ENCODE results near the gene ASXL2. TPM values are rescaled to one million over a fixed set of nuclear protein-coding genes. Genes with fewer than 3 reads are reported as not detected.

The ASXL2 gene
- total RNA-seq, 1 experiment from 2014 or later, result 34.5 TPM

GRCh38 chr2:25697559-25698341 lies 180.5 kb downstream of the ASXL2 start:
- BruUV-seq (replicated peaks), result no TSS peak
- POLR2A ChIA-PET (ENCODE audit: unreplicated experiment), result interaction anchor here (0.6 kb wide), 1 partner anchor 164 kb away, joined by 3 read pairs; no protein-coding TSS in a partner anchor

GRCh38 chr2:25692737-25693445 lies 185.4 kb downstream of the ASXL2 start:
- H3K36me3 ChIP-seq (ENCODE audit: low read depth), result no peaks in the 10 kb centered on the region
- no peak for DNase-seq
- H3F3A ChIP-seq (ENCODE audit: insufficient read depth, low read depth), result peaks cover 11% of the 10 kb centered on the region; the same call in 1 of the 2 replicates
- CTCF ChIA-PET, result no interaction called here
- H3K9me2 ChIP-seq (ENCODE audit: insufficient read depth), result no peaks in the 10 kb centered on the region
- no peaks in the 10 kb centered on the region for H4K20me1 ChIP-seq (ENCODE audit: insufficient read depth)
- BruUV-seq (replicated peaks), result no TSS peak
- H3K4me2 ChIP-seq, result no peak overlapping the region
- intact Hi-C loops (cut with micrococcal nuclease; ENCODE audit: unreplicated experiment), result loop anchor here (2.0 kb wide), 1 partner anchor 18 kb away; no protein-coding TSS in a partner anchor
- no peak overlapping the region for H2AFZ ChIP-seq
- H3K27ac ChIP-seq, result no peak overlapping the region
- TF ChIP-seq CTCF (conservative IDR thresholded peaks at IDR 0.05), result no peak
- TF ChIP-seq EZH2 (IDR thresholded peaks at IDR 0.05; ENCODE audit: low read depth), result no peak
- no peak overlapping the region for H3K4me3 ChIP-seq
- peaks cover 17% of the 10 kb centered on the region for H3K4me1 ChIP-seq (replicated peaks; ENCODE audit: insufficient read depth)
- H3K27me3 ChIP-seq (ENCODE audit: insufficient read depth, low read depth), result no peaks in the 10 kb centered on the region
- no peaks in the 10 kb centered on the region for H3K79me2 ChIP-seq (ENCODE audit: low read depth)
- H3K9me3 ChIP-seq (ENCODE audit: insufficient read depth, low read depth), result no peaks in the 10 kb centered on the region
- POLR2A ChIA-PET (ENCODE audit: unreplicated experiment), result no interaction called here

More at GRCh38 chr2:25697559-25698341, 180.5 kb downstream of the ASXL2 start:
- no peaks in the 10 kb centered on the region for H3K9me3 ChIP-seq (ENCODE audit: insufficient read depth, low read depth)
- H3K36me3 ChIP-seq (ENCODE audit: low read depth), result no peaks in the 10 kb centered on the region
- H3K27me3 ChIP-seq (ENCODE audit: insufficient read depth, low read depth), result no peaks in the 10 kb centered on the region
- CTCF ChIA-PET, result interaction anchor here (0.6 to 3.1 kb wide), 2 partner anchors 90 kb away, joined by 3 to 41 read pairs; no protein-coding TSS in a partner anchor
- H3K27ac ChIP-seq, result no peak overlapping the region
- peaks cover 30% of the 10 kb centered on the region; the same call in 1 of the 2 replicates for H3F3A ChIP-seq (ENCODE audit: insufficient read depth, low read depth)
- peak overlapping the region; percentile 37 for H3K4me2 ChIP-seq
- no peak overlapping the region for H3K4me3 ChIP-seq
- H3K9me2 ChIP-seq (ENCODE audit: insufficient read depth), result no peaks in the 10 kb centered on the region
- intact Hi-C loops (cut with micrococcal nuclease; ENCODE audit: unreplicated experiment), result no loop called here
- peaks cover 35% of the 10 kb centered on the region for H3K4me1 ChIP-seq (replicated peaks; ENCODE audit: insufficient read depth)
- DNase-seq, result no peak
- no peaks in the 10 kb centered on the region for H4K20me1 ChIP-seq (ENCODE audit: insufficient read depth)
- no peak for TF ChIP-seq EZH2 (IDR thresholded peaks at IDR 0.05; ENCODE audit: low read depth)
- TF ChIP-seq CTCF (conservative IDR thresholded peaks at IDR 0.05), result no peak
- no peak overlapping the region for H2AFZ ChIP-seq
- H3K79me2 ChIP-seq (ENCODE audit: low read depth), result no peaks in the 10 kb centered on the region

- ChIA-PET CTCF (interaction anchor here (0.6 to 1.0 kb wide), 3 partner anchors 26 to 1078 kb away, joined by 4 to 7 read pairs (median 4); no protein-coding TSS in a partner anchor), POLR2A (ENCODE audit: unreplicated experiment) (interaction anchor here (0.6 to 0.7 kb wide), 2 partner anchors 9 to 1133 kb away, joined by 11 to 22 read pairs; no protein-coding TSS in a partner anchor)
- peak; percentile 76 to 91 for DNase-seq
- Histone ChIP-seq H3F3A (ENCODE audit: insufficient read depth, low read depth) (peaks cover 5% of the 10 kb centered on the region; the same call in 1 of the 2 replicates), H3K4me2 (no peak overlapping the region), H3K4me3 (no peak overlapping the region), H3K9me2 (ENCODE audit: insufficient read depth) (no peaks in the 10 kb centered on the region), H3K9me3 (ENCODE audit: insufficient read depth, low read depth) (no peaks in the 10 kb centered on the region), H3K36me3 (ENCODE audit: low read depth) (no peaks in the 10 kb centered on the region), H3K79me2 (ENCODE audit: low read depth) (no peaks in the 10 kb centered on the region), H3K27ac (no peak overlapping the region), H2AFZ (no peak overlapping the region), H4K20me1 (ENCODE audit: insufficient read depth) (no peaks in the 10 kb centered on the region), H3K27me3 (ENCODE audit: insufficient read depth, low read depth) (no peaks in the 10 kb centered on the region), H3K4me1 (replicated peaks; ENCODE audit: insufficient read depth) (peaks cover 12% of the 10 kb centered on the region)
- no TSS peak for BruUV-seq (replicated peaks)
- TF ChIP-seq EZH2 (IDR thresholded peaks at IDR 0.05; ENCODE audit: low read depth) (no peak), CTCF (conservative IDR thresholded peaks at IDR 0.05) (no peak)
- intact Hi-C loops (cut with micrococcal nuclease; ENCODE audit: unreplicated experiment), result loop anchor here (2.0 kb wide), 1 partner anchor 17 kb away; no protein-coding TSS in a partner anchor
Measured at GRCh38 chr2:25692143-25692542, 186.1 kb downstream of the ASXL2 start.

All from PC-9 (cell line).